LNCAP (cell line): Measurements from ENCODE around the gene DYNC2LI1.

ENCODE experiments used
- TF ChIP-seq, protein P1 (sequence below): fragments of 450-650 bp; IDR thresholded peaks from 2 replicates; pipeline ENCODE4 v1.5.1; 2017; ENCODE audit warnings: mild to moderate bottlenecking

The DYNC2LI1 gene

GRCh38 chr2:43751476-43751990 lies 22.3 kb upstream of the DYNC2LI1 start:
- TF ChIP-seq, protein P1, sequence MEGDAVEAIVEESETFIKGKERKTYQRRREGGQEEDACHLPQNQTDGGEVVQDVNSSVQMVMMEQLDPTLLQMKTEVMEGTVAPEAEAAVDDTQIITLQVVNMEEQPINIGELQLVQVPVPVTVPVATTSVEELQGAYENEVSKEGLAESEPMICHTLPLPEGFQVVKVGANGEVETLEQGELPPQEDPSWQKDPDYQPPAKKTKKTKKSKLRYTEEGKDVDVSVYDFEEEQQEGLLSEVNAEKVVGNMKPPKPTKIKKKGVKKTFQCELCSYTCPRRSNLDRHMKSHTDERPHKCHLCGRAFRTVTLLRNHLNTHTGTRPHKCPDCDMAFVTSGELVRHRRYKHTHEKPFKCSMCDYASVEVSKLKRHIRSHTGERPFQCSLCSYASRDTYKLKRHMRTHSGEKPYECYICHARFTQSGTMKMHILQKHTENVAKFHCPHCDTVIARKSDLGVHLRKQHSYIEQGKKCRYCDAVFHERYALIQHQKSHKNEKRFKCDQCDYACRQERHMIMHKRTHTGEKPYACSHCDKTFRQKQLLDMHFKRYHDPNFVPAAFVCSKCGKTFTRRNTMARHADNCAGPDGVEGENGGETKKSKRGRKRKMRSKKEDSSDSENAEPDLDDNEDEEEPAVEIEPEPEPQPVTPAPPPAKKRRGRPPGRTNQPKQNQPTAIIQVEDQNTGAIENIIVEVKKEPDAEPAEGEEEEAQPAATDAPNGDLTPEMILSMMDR, result no peak

- TF ChIP-seq, protein P1, result no peak
Observed at GRCh38 chr2:43752302-43752701, 21.5 kb upstream of the DYNC2LI1 start.

DNA sequence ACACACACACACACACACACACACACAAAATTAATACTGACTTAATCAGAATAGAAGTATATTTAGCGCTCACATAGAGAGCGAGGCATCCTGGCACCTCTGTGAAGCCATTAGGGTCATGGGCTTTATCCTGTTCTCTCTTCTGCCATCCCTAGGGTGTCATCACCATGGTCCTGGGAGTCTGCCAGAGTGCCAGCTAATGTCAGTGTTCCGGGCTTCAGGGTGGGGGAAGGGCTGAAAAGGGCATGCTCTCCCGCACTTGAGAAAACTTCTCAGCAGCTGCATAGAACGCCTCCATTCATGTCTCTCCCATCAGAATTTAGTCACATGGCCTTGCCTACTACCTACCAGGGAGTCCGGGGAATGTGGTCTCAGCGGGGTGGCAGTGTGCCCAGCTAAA lies 19.7 kb upstream of the DYNC2LI1 start:
- TF ChIP-seq, protein P1, result no peak

- TF ChIP-seq, protein P1, result no peak
Observed at GRCh38 chr2:43758739-43759138, 15.1 kb upstream of the DYNC2LI1 start.

DNA sequence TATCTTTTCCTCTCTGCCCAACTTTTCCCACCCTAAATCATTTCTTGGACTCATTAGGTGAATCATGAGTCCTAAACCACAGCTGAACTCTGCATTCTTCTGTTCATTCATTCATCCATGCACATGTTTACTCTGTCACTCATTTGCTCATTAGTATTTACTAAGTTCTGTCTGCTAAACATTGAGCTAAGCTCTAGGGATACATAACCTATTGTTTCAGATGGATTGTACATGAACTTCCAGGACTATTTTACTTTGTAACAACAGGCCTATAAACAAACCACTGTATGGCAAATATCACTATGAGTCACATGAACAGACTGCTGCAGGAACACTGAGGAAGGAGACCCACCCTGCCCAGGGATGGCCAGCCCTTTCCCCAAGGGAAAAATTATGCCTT lies 14.6 kb upstream of the DYNC2LI1 start:
- TF ChIP-seq, protein P1, result no peak

DNA sequence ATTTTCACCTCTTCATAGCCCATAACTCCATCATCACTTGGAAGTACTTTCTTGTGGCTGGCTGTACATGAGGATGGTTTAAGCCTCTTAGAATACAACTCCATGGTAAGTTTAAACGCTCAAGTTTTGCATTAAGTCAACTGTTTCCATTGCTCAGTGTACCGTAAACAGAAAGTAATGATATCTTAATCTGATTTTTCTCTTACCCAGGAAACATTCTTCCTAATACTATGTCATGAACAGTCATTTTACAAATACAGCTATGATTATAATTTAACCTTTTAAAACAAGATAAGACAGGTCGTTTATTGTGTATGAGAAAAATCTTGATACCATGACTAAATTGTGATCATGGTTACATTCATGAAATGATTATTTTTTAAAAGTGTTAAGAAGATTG lies 11.6 kb upstream of the DYNC2LI1 start:
- TF ChIP-seq, protein P1, result no peak

DNA sequence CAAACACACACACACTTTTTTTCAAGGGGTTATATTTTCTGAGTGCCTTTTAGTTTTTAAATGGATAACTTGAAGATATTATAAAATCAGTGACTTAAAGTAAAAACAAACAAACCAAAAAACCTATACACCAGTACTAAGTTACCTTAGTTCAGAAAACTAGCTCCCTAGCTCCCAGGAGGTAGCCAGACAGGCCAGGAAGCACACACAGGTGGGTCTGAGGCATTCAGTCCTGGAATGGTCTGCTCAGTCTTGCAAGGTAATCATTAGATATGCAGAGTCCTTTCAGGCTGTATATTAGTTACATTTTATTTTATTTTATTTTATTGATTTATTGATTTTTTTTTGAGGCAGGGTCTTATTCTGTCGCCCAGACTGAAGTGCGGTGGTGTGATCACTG lies 10.7 kb upstream of the DYNC2LI1 start:
- TF ChIP-seq, protein P1, result no peak

GRCh38 chr2:43764086-43764705 lies 9.6 kb upstream of the DYNC2LI1 start:
- TF ChIP-seq, protein P1, result no peak
